ENCODE results near the gene PAX2. TPM values are rescaled to one million over a fixed set of nuclear protein-coding genes. Genes with fewer than 3 reads are reported as not detected.

Gene PAX2
- polyA plus RNA-seq, 3 donors = 130 to 141 (median 133) TPM

- DNase-seq (ENCODE audit: low read depth in 3 of 3, low spot score in 2 of 3) = no peak
These were observed 21.4 kb upstream of the PAX2 start for GRCh38 chr10:100723770-100724530.

GRCh38 chr10:100724531-100725027 lies 20.8 kb upstream of the PAX2 start:
- DNase-seq (ENCODE audit: low read depth in 3 of 3, low spot score in 2 of 3) = no peak

- no peak for DNase-seq (ENCODE audit: low read depth in 3 of 3, low spot score in 2 of 3)
These were observed 20.3 kb upstream of the PAX2 start for GRCh38 chr10:100725071-100725471.

GRCh38 chr10:100725869-100726426 lies 19.4 kb upstream of the PAX2 start:
- no peak for DNase-seq (ENCODE audit: low read depth in 3 of 3, low spot score in 2 of 3)

GRCh38 chr10:100727808-100728207 lies 17.6 kb upstream of the PAX2 start:
- no peak for DNase-seq (ENCODE audit: low read depth in 3 of 3, low spot score in 2 of 3)

GRCh38 chr10:100728928-100729861 lies 16.2 kb upstream of the PAX2 start:
- no peak for DNase-seq (ENCODE audit: low read depth in 3 of 3, low spot score in 2 of 3)

- DNase-seq (ENCODE audit: low read depth in 3 of 3, low spot score in 2 of 3) = no peak
These were observed 15.3 kb upstream of the PAX2 start for GRCh38 chr10:100729862-100730724.

GRCh38 chr10:100730725-100731406 lies 14.5 kb upstream of the PAX2 start:
- DNase-seq (ENCODE audit: low read depth in 3 of 3, low spot score in 2 of 3) = peak in 1 of 3 donors; percentile 80

GRCh38 chr10:100731407-100732240 lies 13.8 kb upstream of the PAX2 start:
- no peak for DNase-seq (ENCODE audit: low read depth in 3 of 3, low spot score in 2 of 3)

- DNase-seq (ENCODE audit: low read depth in 3 of 3, low spot score in 2 of 3) = no peak
These were observed 13.2 kb upstream of the PAX2 start for GRCh38 chr10:100732241-100732596.

- DNase-seq (ENCODE audit: low read depth in 3 of 3, low spot score in 2 of 3) = no peak
These were observed 12.1 kb upstream of the PAX2 start for GRCh38 chr10:100733329-100733728.

GRCh38 chr10:100734295-100735086 lies 10.9 kb upstream of the PAX2 start:
- no peak for DNase-seq (ENCODE audit: low read depth in 3 of 3, low spot score in 2 of 3)

GRCh38 chr10:100735087-100735336 lies 10.4 kb upstream of the PAX2 start:
- no peak for DNase-seq (ENCODE audit: low read depth in 3 of 3, low spot score in 2 of 3)

GRCh38 chr10:100735337-100736143 lies 9.8 kb upstream of the PAX2 start:
- DNase-seq (ENCODE audit: low read depth in 3 of 3, low spot score in 2 of 3) = no peak

GRCh38 chr10:100736144-100736808 lies 9.1 kb upstream of the PAX2 start:
- DNase-seq (ENCODE audit: low read depth in 3 of 3, low spot score in 2 of 3) = no peak

- DNase-seq (ENCODE audit: low read depth in 3 of 3, low spot score in 2 of 3) = no peak
These were observed 8.5 kb upstream of the PAX2 start for GRCh38 chr10:100736809-100737354.

All from right renal cortex interstitium (tissue), 3 donors.